NCI-H2171 treated with DMSO at 0.1 percent for 48 hours (cell line): ENCODE results near the gene MTO1.
"Not testable (repeated sequence)": the region's sequence is repeated elsewhere in the genome, so short reads cannot be mapped to it uniquely, and the experiment has no call there.

ENCODE experiments used
- DNase-seq: peaks from one replicate; lab custom pipeline; 2025; lab: John Stamatoyannopoulos, UW

The MTO1 gene

DNA sequence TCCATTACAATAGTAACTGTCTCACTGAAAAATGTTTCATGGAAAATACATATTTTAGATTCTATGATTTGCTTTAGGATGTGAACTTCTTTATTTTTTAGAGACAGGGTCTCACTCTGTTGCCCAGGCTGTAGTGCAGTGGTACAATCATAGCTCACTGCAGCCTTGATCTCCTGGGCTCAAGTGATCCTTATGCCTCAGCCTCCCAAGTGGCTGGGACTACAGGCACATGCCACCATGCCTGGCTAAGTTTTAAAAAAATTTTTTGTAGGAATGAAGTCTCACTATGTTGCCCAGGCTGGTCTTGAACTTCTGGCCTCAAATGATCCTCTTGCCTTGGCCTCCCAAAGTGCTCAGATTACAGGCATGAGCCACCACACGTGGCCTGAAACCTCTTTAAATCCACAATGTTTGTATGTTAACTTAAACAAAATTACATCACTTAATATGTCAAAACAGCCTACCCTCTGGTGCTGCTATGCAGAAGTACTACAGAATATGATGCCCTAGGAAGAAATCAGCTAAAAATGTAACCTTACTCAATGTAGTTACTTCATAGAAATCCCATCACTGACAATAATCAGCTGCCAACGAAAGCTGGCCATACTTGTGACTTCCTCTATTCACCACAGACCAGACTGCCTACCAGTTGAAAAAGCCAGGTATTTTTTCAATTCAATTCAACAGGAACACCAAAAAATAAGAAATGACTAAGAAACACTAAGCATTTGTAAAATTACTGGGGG, 41.7 kb downstream of the MTO1 start:
- no peak for DNase-seq

DNA sequence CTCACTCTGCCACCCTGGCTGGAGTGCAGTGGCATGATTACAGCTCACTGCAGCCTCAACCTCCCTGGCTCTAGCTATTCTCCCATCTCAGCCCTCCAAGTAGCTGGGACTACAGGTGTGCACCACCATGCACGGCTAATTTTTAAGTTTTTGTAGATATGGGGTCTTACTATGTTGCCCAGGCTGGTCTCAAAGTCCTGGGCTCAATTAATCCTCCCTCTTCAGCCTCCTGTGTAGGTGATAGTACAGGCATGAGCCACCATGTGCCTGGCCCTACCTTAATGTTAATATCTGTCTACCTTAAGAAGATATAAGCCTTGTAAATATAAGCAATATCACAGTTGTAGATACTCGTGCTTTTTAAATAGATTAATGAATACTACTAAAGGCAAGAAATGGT, 42.6 kb downstream of the MTO1 start:
- DNase-seq: no peak

DNA sequence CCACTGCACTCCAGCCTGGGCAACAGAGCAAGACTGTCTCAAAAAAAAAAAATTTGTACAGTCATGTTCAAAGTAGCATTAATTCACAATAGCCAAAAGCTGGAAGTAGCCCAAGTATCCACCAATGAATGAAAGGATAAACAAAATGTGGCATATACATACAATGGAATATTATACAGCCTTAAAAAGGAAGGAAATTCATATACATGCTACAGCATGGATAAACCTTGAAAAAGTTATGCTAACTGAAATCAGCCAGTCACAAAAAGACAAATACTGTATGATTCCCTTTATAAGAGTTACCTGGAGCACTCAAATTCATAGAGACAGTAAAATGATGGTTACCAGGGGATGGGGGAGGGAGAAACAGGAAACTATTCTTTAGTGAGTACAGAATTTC, 43.6 kb downstream of the MTO1 start:
- no peak for DNase-seq

DNA sequence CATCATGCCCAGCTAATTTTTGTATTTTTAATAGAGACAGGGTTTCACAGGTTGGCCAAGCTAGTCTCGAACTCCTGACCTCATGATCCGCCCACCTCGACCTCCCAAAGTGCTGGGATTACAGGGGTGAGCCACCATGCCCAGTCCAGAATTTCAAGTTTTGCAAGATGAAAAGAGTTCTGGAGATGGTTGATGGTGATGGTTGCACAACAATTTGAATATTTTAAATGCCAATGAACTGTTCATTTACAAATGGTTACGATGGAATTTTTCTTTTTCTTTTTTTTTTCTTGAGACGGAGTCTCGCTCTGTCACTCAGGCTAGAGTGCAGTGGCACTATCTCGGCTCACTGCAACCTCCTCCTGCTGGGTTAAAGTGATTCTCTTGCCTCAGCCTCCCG, 44.2 kb downstream of the MTO1 start:
- DNase-seq: not testable (repeated sequence)

DNA sequence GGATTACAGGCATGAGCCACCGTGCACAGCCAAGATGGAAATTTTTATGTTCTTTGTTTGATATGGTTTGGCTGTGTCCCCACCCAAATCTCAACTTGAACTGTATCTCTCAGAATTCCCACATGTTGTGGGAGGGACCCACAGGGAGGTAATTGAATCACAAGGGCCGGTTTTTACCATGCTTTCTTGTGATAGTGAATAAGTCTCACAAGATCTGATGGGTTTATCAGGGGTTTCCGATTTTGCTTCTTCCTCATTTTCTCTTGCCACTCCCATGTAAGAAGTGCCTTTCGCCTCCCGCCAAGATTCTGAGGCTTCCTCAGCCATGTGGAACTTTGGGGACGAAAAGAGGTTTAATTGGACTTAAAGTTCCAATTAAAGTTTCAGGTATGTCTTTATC, 44.7 kb downstream of the MTO1 start:
- no peak for DNase-seq

DNA sequence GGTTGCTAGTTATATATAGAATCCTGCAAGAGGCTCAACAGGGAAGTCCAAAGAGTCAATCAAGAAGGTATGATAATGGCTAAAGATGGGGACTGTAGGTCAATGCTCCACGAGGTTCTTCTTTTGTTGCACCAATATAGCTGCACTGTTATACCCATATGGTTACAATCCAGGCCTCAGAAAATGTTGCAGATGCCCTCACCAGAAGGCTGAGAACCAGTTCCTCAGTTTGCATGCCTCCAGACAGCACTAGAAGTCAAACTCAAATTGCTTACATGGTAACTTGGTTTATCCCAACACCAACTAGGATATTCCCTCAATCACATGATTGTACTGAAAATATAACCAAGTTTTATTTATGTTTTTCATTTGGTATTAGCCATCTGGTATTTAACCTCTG, 47.2 kb downstream of the MTO1 start:
- no peak for DNase-seq

DNA sequence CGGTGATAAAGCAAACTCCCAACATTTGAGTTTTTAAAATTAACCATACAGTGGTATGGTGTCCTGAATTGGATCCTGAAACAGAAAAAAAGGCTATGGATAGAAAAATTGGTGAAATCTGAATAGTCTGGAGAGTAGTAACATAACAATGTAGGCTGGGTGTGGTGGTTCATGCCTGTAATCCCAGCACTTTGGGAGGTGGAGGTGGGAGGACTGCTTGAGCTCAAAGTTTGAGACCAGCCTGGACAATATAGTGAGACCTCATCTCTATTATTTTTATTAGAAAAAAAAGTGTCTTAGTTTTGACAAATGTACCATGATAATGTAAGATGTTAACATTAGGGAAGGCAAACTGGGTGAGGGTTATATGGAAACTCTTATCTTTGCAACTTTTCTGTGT, 48.3 kb downstream of the MTO1 start:
- no peak for DNase-seq

DNA sequence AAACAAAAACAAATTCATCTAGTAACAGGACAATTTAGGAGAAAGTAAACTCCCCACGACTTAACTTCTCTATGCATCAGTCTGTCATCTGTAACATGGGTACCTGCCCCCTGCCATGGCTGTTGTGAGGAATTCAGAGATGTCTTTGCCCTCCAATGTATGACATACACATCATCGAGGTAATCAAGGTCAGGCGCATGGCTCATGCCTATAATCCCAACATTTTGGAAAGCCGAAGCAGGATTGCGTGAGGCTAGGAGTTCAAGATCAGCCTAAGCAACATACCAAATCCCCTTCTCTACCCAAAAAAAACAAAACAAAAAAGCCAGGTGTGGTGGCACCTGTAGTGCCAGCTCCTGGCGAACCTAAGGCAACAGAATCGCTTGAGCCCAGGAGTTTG, 50.3 kb downstream of the MTO1 start:
- DNase-seq: no peak

DNA sequence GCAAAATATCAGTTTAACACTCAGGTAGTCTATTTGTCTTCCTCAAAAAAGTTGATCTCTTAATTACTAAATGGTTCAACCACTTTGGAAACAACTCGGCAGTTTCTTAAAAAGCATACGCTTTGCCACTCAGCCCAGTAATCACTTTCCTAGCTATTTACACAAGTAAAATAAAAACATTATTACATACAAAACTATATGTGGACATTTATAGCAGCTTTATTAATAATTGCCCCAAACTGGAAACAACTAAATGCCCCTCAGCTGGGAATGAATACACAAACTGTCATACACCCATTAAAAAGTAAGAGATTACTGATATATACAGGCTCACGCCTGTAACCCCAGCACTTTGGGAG, 51.9 kb downstream of the MTO1 start:
- no peak for DNase-seq

DNA sequence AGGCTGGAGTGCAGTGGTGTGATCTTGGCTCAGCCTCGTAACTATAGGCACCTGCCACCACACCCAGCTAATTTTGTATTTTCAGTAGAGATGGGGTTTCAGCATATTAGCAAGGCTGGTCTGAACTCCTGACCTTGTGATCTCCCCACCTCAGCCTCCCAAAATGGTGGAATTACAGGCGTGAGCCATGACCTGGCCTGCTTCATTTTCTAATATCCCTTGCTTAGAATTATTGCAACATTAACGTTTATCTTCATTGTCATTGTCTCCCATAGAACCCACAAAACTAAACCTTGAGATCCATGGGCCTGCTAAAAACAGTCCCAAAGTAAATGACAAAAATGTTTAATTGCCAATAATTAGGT, 53.2 kb downstream of the MTO1 start:
- DNase-seq: no peak

DNA sequence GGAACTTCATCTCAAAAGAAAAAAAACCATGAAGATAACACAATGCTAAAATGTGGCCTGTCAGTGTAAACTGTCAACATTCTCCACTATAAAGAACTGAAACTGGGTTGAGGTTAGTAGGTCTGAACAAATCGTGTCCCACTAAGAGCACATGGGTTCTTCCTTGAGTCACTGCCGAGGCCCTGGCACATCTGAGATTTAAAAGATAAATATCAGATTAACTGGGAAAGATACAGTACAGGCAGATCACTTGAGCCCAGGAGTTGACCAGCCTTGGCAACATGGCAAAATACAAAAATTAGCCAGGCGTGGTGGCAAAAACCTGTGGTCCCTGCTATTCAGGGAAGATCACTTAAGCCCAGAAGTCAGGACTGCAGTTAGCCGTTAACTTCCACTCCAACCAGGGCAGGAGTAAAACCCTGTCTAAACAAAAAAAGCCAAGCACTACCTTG, 53.7 kb downstream of the MTO1 start:
- peak; percentile 27 for DNase-seq

DNA sequence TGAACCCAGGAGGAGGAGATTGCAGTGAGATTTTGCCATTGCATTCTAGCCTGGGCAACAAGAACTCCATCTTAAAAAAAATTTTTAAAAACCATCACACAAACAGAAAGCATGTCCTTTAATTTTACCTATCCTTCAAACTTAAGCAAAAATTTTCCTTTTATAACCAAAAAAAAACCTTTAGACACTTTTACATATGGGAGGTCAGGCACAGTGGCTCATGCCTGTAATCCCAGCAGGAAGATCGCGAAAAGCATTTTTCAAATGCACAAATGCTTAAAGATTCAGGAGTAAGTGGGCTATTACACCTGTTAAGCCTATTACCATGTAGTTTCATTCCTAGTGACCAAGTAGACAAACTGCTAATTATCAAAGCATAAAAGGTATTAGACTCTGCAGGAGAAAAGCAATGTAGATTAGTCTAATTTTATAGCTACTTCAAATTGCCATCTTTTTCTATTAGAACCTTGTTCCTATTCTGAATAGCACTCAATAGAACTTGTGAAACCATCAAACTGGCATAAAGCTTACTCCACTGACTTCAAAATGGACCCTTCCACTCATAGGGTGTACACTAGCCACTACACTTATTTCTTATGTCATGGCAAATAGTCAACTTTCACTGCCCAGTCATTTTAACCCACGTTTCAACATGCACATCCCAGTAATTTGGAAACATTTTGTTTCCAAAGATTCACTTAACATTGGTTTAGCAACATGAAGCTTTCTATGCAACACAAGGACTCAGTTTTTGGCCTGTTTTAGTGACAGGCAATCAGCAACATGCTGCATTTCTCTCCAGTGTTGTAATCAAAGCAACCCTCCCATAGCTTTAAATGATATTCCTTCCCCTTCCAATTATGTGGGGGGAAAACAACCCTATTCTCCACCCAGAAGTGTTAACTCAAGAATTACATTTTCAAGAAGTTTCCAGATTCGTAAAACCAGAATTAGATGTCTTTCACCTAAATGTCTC, 55.3 kb downstream of the MTO1 start:
- no peak for DNase-seq

DNA sequence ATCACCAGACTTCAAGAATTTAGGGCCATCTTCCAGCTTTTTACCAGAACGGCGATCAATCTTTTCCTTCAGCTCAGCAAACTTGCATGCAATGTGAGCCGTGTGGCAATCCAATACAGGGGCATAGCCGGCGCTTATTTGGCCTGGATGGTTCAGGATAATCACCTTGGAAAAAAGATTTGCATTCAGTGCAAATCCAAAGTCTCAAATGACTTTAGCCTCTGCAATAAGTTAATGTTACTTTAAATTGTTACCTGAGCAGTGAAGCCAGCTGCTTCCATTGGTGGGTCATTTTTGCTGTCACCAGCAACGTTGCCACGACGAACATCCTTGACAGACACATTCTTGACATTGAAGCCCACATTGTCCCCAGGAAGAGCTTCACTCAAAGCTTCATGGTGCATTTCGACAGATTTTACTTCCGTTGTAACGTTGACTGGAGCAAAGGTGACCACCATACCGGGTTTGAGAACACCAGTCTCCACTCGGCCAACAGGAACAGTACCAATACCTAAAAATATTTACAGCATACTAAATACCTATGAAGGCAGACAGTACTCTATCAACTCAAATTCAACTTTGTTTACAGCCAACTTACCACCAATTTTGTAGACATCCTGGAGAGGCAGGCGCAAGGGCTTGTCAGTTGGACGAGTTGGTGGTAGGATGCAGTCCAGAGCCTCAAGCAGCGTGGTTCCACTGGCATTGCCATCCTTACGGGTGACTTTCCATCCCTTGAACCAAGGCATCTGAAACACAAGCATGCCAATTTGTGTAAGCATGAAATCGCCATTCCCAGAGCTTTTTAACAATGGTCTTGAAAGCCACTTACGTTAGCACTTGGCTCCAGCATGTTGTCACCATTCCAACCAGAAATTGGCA, 56.8 kb downstream of the MTO1 start:
- DNase-seq: not testable (repeated sequence)

DNA sequence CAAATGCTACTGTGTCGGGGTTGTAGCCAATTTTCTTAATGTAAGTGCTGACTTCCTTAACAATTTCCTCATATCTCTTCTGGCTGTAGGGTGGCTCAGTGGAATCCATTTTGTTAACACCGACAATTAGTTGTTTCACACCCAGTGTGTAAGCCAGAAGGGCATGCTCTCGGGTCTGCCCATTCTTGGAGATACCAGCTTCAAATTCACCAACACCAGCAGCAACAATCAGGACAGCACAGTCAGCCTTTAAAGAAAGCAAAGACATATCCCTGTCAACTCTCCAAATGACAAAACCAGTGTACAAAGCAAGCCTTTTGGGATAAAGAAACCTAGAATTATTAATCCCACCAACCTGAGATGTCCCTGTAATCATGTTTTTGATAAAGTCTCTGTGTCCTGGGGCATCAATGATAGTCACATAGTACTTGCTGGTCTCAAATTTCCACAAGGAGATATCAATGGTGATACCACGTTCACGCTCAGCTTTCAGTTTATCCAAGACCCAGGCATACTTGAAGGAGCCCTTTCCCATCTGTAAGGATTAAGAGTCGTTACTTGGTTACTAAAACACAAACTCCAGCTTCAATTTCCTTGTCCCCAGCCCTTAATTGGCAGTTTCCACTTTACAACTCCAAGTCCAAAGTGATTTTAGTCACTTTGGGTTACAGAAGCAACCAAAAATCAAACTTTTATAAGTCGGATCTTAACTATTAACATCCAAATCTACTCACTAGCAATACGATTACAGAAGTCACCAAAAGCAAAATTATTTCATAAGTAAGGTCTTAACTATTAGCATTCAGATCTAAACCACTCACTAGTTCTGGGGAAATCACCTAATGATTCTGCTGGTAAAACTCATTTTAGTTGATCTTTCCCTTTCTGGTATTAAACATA, 57.7 kb downstream of the MTO1 start:
- DNase-seq: not testable (repeated sequence)

DNA sequence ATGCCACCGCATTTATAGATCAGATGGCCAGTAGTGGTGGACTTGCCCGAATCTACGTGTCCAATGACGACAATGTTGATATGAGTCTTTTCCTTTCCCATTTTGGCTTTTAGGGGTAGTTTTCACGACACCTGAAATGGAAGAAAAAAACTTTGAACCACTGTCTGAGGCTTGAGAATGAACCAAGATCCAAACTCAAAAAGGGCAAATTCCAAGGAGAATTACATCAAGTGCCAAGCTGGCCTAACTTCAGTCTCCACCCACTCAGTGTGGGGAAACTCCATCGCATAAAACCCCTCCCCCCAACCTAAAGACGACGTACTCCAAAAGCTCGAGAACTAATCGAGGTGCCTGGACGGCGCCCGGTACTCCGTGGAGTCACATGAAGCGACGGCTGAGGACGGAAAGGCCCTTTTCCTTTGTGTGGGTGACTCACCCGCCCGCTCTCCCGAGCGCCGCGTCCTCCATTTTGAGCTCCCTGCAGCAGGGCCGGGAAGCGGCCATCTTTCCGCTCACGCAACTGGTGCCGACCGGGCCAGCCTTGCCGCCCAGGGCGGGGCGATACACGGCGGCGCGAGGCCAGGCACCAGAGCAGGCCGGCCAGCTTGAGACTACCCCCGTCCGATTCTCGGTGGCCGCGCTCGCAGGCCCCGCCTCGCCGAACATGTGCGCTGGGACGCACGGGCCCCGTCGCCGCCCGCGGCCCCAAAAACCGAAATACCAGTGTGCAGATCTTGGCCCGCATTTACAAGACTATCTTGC, 58.6 kb downstream of the MTO1 start:
- DNase-seq: peak; percentile 42

DNA sequence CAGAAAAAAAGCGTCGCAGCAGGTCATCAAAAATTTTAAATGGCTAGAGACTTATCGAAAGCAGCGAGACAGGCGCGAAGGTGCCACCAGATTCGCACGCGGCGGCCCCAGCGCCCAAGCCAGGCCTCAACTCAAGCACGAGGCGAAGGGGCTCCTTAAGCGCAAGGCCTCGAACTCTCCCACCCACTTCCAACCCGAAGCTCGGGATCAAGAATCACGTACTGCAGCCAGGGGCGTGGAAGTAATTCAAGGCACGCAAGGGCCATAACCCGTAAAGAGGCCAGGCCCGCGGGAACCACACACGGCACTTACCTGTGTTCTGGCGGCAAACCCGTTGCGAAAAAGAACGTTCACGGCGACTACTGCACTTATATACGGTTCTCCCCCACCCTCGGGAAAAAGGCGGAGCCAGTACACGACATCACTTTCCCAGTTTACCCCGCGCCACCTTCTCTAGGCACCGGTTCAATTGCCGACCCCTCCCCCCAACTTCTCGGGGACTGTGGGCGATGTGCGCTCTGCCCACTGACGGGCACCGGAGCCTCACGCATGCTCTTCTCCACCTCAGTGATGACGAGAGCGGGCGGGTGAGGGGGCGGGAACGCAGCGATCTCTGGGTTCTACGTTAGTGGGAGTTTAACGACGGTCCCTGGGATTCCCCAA, 59.3 kb downstream of the MTO1 start, which contains the start of gene EEF1A1:
EEF1A1 (minus strand) TSS at position 345 of the 663 bp plus-strand sequence. CDS start 1,006 bp downstream, outside the sequence.
- DNase-seq: peak; percentile 99

DNA sequence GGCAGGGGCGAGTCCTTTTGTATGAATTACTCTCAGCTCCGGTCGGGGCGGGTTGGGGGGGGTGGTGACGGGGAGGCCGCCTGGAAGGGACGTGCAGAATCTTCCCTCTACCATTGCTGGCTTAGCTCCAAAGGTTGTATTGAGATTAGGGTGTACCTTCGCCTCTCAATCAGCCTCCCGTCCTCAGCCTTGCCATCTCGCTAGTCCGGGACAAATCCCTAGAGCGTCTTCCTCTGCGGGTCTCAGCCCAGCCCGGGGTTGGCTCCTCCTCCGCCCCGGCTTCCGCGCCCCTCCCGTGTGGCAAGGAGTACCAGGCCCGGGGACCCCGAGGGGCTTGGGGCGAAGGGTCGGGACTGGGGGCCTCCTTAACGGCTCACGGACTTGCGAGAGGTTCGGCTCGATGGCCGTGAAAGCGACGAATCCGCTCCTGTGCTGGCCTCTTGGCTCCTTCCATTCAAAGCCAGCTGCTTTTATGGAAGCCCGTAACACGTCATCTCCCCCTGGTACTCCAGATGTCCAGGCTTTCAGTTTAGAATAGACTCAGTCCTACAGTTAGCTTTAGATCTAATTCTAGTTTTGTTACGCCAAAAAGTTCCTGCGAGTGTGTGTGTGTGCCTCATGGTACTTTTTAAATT, 59.9 kb downstream of the MTO1 start:
- peak; percentile 79 for DNase-seq

DNA sequence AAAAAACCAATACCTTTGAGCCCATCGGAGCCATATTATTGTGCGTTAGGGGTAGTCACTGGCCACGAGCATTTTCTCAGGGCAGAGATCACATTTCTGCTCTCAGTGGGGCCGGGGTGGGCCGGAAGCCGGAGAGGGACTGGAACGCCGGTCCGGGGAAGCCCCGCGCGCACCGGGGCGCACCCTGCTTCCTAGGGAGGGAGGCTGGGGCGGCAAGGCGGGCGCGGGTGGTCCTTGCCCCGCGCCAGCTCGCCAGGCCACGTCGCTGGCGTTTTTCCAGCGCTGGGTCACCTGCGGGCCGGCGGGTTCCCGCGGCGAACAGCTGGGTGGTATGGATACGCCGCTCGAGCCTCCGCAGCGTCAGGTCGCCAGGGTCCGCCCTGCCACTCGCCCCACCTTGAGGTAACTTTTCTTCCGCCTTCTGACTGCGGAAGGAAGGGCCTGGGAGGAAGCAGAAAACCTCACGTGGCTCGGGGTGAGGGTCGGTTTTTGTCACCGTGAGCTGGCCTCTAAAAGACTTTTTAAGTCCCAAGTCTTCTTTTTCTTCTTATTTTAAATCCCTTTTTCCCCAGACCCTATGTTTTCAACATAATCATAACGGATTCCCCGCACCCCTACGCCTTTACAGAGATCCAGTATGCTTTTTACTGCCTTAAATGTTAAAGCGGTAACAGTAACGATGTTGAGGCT, 62.0 kb downstream of the MTO1 start:
- no peak for DNase-seq
